ENCODE data around the gene CAMK2A. TPM values are rescaled to one million over a fixed set of nuclear protein-coding genes. Genes with fewer than 3 reads are reported as not detected.

CAMK2A gene
- total and polyA plus RNA-seq, 2 experiments from 2014 or later = 1.2 to 2.6 TPM

GRCh38 chr5:150291388-150292385, 2.1 kb upstream of the CAMK2A start:
- 92% methylated on average over 12 of the region's 13 CpGs for WGBS (ENCODE audit: low lambda C conversion rate, missing lambda C conversion rate)
- Histone ChIP-seq H3K9me2 (replicated peaks; ENCODE audit: insufficient read depth) (no peaks in the 10 kb centered on the region), H3K9me3 (ENCODE audit: low read depth) (no peaks in the 10 kb centered on the region), H3K79me2 (no peaks in the 10 kb centered on the region), H3K4me3 (no peak overlapping the region), H3K27ac (no peak overlapping the region), H4K20me1 (ENCODE audit: insufficient read depth, poor library complexity, severe bottlenecking) (no peaks in the 10 kb centered on the region), H3K4me1 (ENCODE audit: insufficient read depth) (peaks cover 11% of the 10 kb centered on the region), H3K4me2 (no peak overlapping the region), H2AFZ (no peak overlapping the region), H3K36me3 (replicated peaks; ENCODE audit: insufficient read depth, low read depth) (no peaks in the 10 kb centered on the region), H3K27me3 (no peaks in the 10 kb centered on the region)
- no peak for DNase-seq (ENCODE audit: low spot score)
- TF ChIP-seq EZH2phosphoT487 (IDR thresholded peaks at IDR 0.05; ENCODE audit: low read depth, severe bottlenecking, unreplicated experiment) (no peak), EZH2 (IDR thresholded peaks at IDR 0.05; ENCODE audit: borderline replicate concordance) (no peak)
- TF ChIP-seq, protein P1, sequence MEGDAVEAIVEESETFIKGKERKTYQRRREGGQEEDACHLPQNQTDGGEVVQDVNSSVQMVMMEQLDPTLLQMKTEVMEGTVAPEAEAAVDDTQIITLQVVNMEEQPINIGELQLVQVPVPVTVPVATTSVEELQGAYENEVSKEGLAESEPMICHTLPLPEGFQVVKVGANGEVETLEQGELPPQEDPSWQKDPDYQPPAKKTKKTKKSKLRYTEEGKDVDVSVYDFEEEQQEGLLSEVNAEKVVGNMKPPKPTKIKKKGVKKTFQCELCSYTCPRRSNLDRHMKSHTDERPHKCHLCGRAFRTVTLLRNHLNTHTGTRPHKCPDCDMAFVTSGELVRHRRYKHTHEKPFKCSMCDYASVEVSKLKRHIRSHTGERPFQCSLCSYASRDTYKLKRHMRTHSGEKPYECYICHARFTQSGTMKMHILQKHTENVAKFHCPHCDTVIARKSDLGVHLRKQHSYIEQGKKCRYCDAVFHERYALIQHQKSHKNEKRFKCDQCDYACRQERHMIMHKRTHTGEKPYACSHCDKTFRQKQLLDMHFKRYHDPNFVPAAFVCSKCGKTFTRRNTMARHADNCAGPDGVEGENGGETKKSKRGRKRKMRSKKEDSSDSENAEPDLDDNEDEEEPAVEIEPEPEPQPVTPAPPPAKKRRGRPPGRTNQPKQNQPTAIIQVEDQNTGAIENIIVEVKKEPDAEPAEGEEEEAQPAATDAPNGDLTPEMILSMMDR (IDR thresholded peaks at IDR 0.05; ENCODE audit: poor library complexity) = no peak

- no peak overlapping the region for H3K4me2 ChIP-seq
- no peaks in the 10 kb centered on the region for H3K4me1 ChIP-seq (ENCODE audit: insufficient read depth)
- no peak for TF ChIP-seq EZH2phosphoT487 (IDR thresholded peaks at IDR 0.05; ENCODE audit: low read depth, severe bottlenecking, unreplicated experiment)
- no peak for TF ChIP-seq EZH2 (IDR thresholded peaks at IDR 0.05; ENCODE audit: borderline replicate concordance)
- TF ChIP-seq, protein P1 (IDR thresholded peaks at IDR 0.05; ENCODE audit: poor library complexity) = no peak
- no peaks in the 10 kb centered on the region for H3K27me3 ChIP-seq
- no peaks in the 10 kb centered on the region for H3K79me2 ChIP-seq
- WGBS (ENCODE audit: low lambda C conversion rate, missing lambda C conversion rate) = 52% methylated on average over 6 of the region's 6 CpGs
- H3K9me2 ChIP-seq (replicated peaks; ENCODE audit: insufficient read depth) = no peaks in the 10 kb centered on the region
- no peak overlapping the region for H3K27ac ChIP-seq
- H2AFZ ChIP-seq = no peak overlapping the region
- no peak for DNase-seq (ENCODE audit: low spot score)
- no peaks in the 10 kb centered on the region for H3K36me3 ChIP-seq (replicated peaks; ENCODE audit: insufficient read depth, low read depth)
- no peaks in the 10 kb centered on the region for H3K9me3 ChIP-seq (ENCODE audit: low read depth)
- no peak overlapping the region for H3K4me3 ChIP-seq
- no peaks in the 10 kb centered on the region for H4K20me1 ChIP-seq (ENCODE audit: insufficient read depth, poor library complexity, severe bottlenecking)
Measured at GRCh38 chr5:150288791-150289190, 782 bp downstream of the CAMK2A start.

DNA sequence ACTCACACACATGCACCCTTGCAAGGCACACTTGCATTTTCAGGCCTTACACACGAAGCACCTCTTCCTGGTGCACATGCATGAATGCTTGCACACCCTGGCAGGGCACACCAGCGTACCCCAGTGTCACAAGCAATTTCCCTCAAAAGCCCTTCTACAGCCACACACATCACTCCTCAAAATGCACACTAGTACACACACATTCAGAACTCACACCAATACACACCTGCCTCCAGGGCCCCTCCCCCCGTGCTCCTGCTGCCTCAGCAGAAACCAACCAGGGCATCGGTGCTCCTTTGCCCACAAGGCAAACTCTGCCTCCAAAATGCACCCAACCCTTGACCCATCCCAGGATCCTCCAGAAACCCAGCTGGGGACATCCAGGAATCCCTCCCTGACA, 1.2 kb downstream of the CAMK2A start:
- Histone ChIP-seq H3K27me3 (no peaks in the 10 kb centered on the region), H3K36me3 (replicated peaks; ENCODE audit: insufficient read depth, low read depth) (no peaks in the 10 kb centered on the region), H4K20me1 (ENCODE audit: insufficient read depth, poor library complexity, severe bottlenecking) (no peaks in the 10 kb centered on the region), H3K9me3 (ENCODE audit: low read depth) (no peaks in the 10 kb centered on the region), H2AFZ (no peak overlapping the region), H3K4me1 (ENCODE audit: insufficient read depth) (no peaks in the 10 kb centered on the region), H3K27ac (no peak overlapping the region), H3K4me2 (no peak overlapping the region), H3K4me3 (no peak overlapping the region), H3K9me2 (replicated peaks; ENCODE audit: insufficient read depth) (no peaks in the 10 kb centered on the region), H3K79me2 (no peaks in the 10 kb centered on the region)
- DNase-seq (ENCODE audit: low spot score) = no peak
- no peak for TF ChIP-seq EZH2 (IDR thresholded peaks at IDR 0.05; ENCODE audit: borderline replicate concordance)
- TF ChIP-seq, protein P1 (IDR thresholded peaks at IDR 0.05; ENCODE audit: poor library complexity) = no peak
- 90% methylated on average over 4 of the region's 4 CpGs for WGBS (ENCODE audit: low lambda C conversion rate, missing lambda C conversion rate)
